GM19455 (cell line): Measurements from ENCODE around the gene TRAPPC1.

Experiments
- ATAC-seq: cut with Tn5 transposase; IDR thresholded peaks from one replicate; pipeline ENCODE4 v1.9.1; 2021; ENCODE audit not compliant: unreplicated experiment

Gene TRAPPC1

DNA sequence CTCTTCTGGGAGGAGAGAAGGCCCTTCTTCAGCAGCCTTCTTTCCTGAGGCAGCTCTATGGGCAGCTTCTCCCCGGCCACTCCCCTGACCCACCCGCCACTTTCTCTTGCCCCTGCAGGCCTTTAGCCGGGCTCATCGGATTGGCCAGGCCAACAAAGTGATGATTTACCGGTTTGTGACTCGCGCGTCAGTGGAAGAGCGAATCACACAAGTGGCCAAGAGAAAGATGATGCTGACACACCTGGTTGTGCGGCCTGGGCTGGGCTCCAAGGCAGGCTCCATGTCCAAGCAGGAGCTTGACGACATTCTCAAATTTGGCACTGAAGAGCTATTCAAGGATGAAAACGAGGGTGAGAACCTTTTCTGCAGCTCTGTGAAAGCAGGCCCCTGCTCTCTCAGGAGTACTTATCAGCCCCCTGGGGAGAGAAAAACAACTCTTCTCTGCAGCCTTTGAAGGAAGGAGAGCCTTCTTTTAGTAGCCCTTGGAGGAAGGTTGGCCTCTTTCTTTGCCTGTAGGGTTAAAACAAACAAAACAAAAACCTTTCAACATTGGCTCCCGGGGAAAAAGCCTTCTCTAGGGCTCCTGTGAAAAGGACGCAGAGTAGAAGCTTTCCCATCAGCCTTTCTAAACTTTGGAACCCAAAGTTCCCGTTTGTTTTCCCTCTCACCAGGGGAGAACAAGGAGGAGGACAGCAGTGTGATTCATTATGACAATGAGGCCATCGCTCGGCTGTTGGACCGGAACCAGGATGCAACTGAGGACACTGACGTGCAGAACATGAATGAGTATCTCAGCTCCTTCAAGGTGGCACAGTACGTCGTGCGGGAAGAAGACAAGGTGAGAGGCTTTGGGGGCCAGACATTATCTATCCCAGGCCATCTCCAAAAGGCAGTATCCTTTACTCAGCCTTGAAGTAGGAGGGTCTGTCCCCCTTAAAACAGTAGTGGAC is 28.3 kb downstream of the TRAPPC1 start:
- no peak for ATAC-seq

- no peak for ATAC-seq
Observed at GRCh38 chr17:7897773-7898172, 34.0 kb downstream of the TRAPPC1 start.

GRCh38 chr17:7897090-7897489 is 34.7 kb downstream of the TRAPPC1 start:
- ATAC-seq, result no peak

DNA sequence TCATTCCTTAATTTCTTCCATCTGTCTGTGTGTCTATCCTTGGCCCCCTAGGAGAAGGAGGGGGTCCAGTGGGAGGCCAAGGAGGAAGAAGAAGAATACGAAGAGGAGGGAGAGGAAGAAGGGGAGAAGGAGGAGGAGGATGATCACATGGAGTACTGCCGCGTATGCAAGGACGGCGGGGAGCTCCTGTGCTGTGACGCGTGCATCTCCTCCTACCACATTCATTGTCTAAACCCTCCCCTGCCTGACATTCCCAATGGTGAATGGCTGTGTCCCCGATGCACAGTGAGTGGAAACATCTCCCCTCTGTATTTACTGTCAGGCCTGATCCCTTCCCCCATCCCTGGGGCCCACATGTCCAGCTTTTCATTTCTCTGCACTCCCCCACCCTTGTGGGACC is 36.9 kb downstream of the TRAPPC1 start:
- no peak for ATAC-seq

DNA sequence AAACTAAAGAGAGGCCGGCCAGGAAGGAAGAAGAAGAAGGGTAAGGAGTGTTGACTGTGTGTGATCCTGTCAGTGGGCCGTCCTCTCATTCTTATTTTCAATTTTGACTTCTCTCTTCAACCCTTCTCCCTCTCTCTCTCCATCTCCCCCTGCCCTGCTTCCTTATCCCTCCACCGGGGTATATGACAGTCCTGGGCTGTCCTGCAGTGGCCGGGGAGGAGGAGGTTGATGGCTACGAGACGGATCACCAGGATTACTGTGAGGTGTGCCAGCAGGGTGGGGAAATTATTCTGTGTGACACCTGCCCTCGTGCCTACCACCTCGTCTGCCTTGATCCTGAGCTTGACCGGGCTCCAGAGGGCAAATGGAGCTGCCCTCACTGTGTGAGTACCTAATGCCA is 37.5 kb downstream of the TRAPPC1 start:
- ATAC-seq, result no peak

DNA sequence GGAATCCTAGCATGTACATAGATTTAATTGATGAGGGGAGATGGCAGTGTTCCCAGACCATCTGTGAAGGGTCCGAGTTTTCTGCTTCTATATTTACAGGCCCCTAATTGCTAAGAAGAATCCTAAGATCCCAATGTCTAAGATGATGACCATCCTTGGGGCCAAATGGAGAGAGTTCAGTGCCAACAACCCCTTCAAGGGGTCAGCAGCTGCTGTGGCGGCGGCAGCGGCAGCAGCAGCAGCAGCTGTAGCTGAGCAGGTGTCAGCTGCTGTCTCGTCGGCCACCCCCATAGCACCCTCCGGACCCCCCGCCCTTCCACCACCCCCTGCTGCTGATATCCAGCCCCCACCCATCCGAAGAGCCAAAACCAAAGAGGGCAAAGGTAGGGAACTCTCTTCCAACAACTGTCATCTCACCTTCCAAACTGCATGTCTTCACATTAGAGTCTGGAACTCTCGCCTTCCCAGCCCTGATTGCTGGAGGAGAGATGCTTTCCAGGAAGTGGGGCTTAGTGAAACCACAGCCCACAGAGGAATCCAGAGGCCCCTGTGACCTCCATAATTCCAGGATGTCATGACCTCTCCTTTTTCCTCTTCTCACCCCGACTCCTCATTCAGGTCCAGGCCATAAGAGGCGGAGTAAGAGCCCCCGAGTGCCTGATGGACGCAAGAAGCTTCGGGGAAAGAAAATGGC is 38.4 kb downstream of the TRAPPC1 start:
- no peak for ATAC-seq

GRCh38 chr17:7889166-7889955 is 42.4 kb downstream of the TRAPPC1 start:
- ATAC-seq, result no peak

DNA sequence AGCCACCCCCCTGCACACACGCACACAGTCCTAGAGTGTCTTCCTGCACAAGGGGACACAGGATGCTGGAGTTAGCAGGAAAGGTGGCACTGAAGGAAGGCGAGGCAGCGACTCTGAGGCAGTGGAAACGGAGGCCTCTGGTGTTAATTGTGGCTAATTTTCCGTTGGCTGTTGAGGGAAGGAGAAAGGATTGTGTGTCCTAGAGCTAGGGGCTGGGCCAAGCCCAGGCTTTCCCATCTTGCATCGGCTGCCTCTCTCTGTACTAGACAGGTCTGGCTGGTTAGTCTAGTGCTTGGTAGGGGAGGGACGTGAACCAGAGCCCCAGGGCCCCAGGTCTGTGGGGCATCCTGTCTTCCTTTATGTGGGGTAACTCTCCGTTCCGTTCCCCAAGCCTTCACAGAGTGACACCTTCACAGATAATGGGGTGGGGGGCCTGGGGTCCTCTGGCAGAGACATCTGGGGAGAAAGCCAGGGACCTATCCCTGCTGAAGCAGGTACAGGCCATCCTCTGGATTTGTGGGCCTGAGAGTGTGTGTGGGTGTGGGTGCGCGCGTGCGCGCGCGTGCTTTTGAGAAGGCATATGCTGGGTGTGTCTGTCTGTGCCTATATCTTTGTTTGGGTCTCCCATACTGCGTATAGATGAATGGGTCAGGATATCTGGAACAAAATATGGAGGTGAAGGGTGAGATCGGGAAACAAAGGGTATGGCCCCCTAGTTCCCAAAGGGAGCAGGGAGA is 43.4 kb downstream of the TRAPPC1 start, which contains the start of gene CHD3:
TSS of gene CHD3 (plus strand) at position 606 of the 737 bp plus-strand sequence. CDS start 212 bp downstream, outside the sequence.
- no peak for ATAC-seq

DNA sequence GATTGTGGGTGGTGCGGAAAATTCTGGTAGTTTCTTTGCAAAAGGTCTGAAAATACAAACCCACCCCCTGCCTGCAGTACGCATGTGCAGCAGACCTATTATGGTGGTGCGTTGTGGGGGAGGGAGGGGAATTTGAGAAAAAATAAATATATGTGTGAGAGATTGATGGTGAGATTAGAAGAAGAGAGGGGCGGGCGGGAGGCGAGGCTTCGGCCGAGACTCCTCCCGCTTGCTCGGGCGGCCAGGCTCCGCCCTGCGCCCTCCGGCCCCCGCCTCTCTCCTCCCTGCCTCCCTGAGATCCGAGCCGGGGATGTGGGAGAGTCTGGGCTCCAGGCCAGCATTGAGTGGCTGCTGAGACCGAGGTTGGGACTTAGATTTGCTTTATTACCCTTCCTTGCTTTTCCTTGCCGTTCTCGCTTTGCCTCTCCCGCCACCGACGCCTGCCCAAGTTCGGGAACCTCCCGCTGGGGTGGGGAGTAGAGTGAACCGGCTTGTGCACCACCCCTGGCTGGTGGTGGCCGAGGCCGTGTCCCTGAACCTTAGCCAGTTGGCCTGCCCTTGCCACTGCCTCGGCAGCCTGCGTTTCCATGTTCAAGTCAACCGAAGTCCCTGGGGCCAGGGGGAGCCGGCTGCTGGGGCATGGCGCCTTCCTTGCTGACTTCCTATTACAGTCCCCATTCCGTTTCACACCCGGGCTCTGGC is 44.1 kb downstream of the TRAPPC1 start:
- ATAC-seq, result no peak

DNA sequence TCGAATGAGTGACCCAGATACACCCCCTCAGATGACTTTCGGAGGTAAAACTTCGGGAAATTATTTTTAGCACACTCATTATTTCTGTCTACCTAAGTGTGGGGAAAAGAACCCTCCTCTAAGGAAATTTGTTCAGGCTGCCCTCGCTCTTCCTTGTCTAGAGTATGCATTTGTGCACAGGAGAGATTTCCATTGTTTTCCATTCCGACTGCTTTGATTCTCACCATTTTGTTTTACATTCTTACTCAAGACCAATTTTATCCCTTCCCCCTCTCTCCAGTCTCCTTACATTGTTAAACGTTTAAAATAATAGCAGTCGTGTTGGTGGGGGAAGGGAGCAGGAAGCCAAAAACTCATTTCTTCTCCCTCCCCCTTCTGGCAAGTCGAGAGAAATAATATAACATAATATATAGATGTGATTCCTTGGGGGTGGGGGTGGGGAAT is 44.7 kb downstream of the TRAPPC1 start:
- no peak for ATAC-seq

GRCh38 chr17:7886227-7887037 is 45.3 kb downstream of the TRAPPC1 start:
- ATAC-seq, result no peak

DNA sequence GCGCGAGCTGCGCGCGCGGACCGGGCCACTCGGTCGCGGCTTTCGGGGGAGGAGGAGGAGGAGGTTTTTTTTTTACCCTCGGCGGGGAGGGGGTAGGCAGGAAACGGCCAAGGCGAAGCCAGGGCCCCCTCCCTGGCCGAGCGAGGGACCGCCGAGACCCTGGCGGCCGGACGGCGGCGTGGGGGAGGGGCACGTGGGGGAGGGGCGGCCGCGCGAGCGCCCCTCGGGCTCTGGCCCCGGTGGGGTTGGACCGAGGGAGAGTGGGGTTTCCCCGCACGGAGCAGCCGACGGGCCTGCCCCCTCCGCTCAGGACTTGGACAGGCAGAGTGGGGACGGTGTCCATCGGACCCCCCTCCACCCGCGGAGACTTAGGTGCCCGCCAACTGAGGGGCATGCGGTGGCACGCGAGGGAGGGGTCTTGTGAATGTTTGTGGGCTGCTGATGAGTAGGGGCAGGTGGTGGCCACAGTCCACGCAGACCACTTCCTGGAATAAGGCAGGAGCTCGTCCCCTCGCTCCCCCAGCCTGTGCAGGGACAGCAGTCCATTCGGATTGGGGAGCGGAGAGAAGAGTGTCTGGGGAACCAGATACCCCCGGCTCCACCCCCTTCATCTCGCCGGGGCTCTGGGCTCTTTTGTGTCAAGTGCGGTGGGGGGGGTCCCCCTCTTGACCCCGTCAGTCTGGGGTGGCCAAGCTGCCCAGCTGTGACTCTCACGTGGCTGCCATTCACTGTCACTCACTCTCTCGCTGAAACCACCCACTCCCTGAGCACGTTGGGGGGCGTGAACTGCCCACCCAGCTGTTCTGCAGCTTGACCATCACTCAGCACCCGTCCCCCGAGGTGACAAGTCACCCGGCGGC is 46.1 kb downstream of the TRAPPC1 start:
- no peak for ATAC-seq

DNA sequence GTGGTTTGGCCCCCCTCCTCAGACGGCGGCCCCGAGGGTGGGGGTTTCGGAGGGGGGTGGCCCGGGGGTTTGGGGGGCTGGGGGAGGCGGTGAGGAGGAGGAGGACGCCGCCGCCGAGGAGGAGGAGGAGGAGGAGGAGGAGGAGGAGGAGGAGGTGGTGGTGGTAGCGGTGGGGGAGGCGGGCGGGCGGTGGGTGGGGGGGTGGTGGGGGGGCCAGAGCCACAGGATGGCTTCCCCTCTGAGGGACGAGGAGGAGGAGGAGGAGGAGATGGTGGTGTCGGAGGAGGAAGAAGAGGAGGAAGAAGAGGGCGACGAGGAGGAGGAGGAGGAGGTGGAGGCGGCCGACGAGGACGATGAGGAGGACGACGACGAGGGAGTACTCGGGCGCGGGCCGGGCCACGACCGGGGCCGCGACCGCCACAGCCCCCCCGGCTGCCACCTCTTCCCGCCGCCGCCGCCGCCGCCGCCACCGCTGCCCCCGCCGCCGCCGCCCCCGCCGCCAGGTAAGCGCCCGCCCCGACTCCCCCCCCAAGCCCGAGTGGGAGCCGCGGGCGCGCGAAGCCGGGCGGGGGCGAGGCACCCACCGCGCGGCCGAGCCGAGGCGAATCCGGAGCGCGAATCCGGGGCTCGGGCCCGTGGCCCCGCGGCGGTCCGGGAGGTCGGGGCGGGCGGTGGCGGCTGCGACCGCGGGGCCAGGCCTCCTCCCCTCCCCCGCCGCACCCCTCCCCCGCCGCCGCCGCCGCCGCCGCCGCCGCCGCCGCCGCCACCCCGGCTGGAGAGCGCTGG is 47.0 kb downstream of the TRAPPC1 start:
- ATAC-seq, result no peak

GRCh38 chr17:7883781-7884386 is 47.9 kb downstream of the TRAPPC1 start:
- ATAC-seq, result no peak

DNA sequence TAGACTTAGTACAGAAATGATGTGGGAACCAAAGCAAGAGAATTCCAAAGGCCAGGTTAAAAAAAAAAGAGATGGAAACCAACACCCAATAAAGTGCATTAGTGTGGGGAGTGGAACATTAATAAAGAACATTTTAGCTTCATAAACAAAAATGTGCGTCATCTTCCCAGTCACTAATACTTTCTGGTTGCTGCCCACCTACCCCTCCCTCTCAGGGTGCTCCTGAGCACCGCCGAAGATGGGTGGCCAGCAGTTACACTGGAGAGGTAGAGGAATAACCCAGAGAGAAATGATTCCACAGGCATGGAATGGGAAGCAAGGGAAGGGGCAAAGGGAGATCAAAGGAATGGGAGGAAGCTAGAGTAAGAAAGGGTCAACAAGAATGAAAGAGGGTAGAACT is 49.1 kb downstream of the TRAPPC1 start:
- ATAC-seq, result no peak

- ATAC-seq, result no peak
Observed at GRCh38 chr17:7882068-7882467, 49.7 kb downstream of the TRAPPC1 start.
